ENCODE measurements around the gene BCAR1.

Gene BCAR1

DNA sequence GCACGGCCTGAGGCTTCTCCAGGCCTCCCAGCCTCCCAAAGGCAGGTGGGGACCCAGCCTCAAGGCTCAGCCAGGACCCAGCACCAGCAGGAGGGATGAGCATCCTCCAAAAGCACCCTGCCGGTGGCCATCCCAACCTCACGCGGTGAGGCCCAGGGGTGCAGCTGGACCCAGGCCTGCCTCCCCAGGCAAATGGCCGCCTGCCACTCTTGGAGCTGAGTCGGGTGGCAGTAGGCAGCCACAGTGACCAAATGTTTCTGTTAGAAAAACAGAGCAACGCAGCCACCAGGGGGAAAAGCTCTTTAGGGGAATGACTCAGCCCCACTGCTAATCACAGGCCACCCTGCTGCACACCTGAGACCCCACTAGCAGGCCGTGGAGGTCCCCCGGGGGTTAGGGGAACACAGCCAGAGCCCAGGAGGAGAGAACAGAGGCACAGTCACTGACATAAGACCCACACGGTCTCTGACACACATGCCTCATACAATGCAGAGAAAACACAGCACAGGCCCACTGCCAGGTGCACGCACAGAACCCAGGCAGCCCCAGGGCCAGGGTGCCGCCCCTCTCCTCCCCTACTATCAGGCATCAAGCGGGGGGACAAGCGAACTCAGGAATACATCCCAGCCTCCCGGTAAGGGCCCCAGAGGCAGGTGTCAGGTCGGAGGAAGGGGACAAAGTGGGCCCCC is 12.4 kb downstream of the BCAR1 start:
- no peak for DNase-seq (ENCODE audit: low read depth in 2 of 2)

GRCh38 chr16:75238132-75238852 is 13.1 kb downstream of the BCAR1 start:
- DNase-seq (ENCODE audit: low read depth in 2 of 2): no peak

GRCh38 chr16:75237398-75238131 is 13.9 kb downstream of the BCAR1 start:
- DNase-seq (ENCODE audit: low read depth in 2 of 2): no peak

DNA sequence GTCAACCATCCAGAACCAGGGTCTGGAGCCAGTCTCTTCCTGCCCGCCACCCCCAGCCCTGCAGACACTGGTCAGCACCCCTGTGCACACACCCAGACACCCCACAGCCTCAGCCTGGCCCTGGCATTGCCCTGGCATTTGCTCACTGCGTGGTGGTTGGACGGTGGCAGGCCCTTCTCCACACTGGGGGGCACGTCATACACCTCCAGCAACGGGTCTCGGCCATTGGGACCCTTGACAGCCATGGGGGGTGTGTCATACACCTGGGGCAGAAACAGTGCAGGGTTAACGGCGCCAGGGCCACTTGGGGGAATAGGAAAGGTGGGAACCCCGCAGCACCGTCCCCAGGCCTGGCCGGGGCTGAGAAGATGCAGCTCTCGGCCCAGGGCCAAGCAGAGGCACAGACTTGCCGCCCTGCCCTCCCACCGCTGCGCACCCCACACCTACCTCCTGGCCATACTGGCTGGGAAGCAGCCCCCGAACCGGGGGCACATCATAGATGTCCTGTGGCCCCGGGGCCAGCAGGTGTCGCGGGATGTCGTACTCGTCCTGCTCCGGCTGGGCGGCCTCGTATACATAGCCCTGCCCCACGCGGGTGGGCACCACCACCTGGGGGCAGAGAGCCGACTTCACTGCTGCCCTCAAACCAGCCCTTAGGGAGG is 14.6 kb downstream of the BCAR1 start:
- no peak for DNase-seq (ENCODE audit: low read depth in 2 of 2)

DNA sequence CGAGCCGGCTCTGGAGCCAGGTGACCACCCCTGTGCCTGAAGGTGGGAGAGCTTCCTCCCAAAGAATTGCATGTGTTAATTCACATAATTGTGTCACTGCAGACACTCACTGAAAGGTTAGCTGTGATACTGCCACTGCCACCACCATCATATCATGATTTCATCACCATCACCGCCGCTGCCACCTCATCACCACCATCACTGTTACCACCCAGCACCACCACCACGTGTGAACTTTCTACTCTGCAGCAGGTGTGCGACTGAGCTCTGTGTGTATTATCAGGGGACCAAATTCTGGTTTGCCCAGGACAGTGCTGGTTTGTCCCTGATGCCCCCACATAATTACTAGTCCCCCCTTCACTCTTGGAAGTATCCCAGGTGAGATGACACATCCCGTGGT is 15.2 kb downstream of the BCAR1 start:
- no peak for DNase-seq (ENCODE audit: low read depth in 2 of 2)

GRCh38 chr16:75235721-75236193 is 15.7 kb downstream of the BCAR1 start:
- no peak for DNase-seq (ENCODE audit: low read depth in 2 of 2)

DNA sequence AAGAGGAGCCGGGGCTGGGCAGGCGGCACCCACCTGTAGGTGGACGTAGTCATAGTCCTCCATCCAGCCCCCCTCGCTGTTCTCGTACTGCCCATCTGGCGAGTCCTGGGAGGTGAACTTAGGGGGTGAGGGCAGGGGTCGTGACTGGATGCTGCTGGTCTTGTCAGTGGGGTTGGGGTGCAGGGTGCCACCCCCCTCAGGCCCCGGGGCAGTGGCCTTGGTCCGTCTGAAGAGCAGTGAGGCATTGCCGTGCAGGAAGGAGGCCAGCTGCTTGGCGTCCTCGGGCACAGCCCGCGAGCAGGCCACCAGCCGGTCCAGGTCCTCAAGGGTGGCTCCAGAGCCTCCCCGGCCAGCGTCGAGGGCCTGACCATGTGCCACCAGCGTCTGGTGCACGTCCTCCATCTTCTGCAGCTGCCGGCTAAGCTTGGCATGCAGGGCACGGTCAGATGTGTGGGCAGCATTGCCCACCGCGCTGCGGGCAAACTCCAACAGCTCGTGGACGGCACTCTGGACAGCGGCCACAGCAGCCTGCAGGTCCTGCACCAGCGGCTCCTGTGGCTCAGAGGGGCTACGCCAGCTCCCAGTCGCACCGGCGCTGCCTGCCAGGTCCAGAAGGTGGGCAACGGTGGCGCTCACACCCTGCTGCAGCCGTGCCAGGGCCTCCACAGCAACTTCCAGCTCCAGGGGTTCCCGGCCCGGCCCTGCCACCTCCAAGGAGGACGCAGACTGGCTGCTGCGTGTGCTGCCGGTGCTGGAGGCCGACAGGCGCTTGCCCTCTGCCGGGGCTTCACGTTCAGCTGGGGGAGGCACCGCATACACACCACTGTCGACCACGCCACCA is 16.3 kb downstream of the BCAR1 start:
- DNase-seq (ENCODE audit: low read depth in 2 of 2): no peak

DNA sequence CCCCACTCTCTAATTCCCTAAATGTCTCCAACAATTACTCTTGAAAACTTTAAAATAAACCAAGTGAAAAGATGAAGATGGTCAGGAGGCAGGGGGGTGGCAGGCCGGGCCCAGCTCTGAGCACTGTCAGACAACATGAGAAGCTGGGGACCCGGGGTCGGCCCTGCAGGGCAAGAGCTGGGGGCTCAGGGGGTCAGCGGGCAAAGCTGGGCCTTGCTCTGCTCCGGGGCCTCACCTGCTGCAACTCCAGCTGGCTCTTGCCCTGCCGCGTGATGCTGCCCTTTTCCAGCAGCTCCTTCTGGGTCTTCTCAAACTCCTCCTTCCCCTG is 17.8 kb downstream of the BCAR1 start:
- DNase-seq (ENCODE audit: low read depth in 2 of 2): no peak

DNA sequence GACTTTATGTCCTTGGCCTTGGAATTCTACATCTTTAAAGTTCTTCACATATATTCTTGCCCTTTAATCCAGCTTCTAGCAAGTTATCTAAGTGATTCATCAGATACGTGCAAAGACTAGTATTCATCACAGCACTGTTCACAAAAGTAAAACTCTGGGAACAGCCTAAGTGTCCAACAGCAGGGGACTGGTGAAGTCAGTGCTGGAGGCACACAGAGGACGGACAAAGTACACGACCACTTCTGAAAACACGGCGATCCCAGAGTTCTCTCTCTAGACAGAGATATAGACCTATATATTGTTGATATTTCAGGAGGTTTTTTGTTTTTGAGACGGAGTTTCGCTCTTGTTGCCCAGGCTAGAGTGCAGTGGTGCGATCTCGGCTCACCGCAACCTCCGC is 19.9 kb downstream of the BCAR1 start:
- DNase-seq (ENCODE audit: low read depth in 2 of 2): no peak

DNA sequence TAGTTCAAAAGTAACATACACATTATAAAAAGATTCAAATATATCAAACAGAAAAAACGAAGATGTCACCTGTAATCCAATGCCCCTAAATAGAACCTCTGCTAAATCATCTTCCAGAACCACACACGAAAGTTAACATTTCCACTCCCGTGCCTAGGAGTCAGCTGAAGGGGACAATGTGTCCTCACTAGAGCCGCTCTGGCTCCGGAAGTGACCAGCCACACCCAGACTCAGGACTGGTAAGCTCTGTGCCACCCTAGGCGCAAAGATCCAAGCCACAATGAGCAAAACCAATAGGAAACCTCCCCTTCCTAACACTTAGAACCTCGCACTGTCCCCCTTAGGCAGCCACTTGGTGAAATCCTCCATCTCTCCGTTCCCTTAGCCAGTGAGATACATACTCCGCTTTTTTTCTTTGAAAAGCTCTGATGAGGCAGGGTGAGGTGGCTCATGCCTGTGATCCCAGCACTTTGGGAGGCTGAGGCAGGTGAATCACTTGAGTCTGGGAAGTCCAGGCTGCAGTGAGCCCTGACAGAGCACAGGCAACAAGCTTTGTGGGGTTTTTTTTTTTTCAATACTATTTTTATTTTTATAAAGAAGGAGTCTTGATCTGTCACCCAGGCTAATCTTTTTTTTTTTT is 20.8 kb downstream of the BCAR1 start:
- DNase-seq (ENCODE audit: low read depth in 2 of 2): no peak

DNA sequence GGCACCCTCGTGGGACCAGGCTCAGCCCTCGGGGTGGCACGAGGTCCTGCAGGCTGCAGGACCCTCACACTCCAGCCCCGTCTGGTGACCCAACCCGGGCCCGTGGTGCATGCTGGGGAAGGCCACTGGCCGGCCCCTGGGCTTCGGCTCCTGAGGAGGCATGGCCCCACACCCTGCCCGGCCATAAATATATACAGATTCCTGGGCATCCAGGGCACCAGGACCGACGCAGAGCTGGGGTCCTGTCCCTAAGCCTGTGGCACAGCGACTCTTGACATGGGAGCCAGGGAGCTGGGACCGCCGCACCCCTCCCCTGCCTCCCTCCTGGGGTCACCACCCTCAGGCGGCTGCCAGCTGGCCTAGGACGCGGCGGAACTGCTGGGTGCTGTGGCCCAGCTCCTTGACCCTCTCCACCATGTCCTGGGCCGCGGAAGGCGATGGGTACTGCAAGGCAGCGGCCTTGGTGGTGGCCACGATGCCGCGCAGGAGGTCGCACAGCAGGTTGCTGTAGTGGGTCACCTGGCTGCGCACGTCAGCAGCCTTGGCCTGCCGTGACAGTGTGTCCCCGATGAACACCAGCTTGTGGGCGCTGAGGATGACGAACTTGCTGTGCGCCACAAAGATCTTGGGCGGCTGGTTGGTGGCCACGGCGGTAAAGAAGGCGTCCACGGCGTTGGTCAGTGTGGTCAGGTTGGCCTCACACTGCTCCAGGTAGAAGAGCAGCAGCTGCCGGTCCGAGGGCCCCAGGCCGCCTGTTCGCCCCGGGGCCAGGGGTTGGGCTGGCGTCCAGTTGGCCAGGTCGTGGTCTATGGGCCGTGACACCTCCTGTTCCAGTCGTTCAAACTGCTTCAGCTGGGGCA is 22.0 kb downstream of the BCAR1 start:
- no peak for DNase-seq (ENCODE audit: low read depth in 2 of 2)

DNA sequence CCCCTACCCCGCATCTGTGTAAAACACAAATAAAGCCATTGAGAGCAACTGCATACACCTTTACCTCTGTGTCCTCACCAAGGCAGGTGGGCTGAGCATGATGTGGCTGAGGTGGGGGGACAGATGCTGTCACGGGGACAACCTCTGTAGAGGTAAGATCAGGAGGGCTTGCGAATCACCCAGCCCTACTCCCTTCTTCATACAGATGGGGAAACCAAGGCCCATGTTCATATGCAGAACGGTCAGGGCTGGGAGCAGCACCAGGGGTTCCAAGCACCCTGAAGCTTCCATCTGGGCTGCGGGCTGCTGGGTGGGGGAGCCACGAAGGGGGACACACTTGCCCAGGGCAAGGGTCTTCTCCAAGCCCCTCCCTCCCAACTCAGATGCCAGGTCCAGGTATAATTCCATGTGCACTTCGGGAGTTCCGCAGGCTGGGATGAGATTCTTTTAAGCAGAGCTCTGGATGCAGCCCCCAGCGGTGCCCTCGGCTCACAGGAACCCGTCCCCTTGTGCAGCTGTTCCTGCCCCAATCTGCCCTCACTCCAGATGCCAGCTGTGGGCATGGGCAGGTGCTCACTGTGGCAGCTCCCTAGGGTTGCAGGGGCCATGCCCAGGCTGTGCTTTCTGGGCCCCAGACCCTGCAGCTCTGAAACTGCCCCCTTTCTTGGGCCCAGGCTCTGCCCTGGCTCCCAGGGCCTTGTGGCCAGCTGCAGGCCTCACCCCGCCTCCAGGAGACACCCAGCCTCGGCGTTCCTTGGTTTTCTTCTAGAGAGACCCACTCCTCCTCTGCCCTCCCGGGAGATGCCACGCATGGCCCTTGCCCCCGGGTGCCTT is 23.1 kb downstream of the BCAR1 start:
- DNase-seq (ENCODE audit: low read depth in 2 of 2): no peak

GRCh38 chr16:75227361-75228142 is 23.9 kb downstream of the BCAR1 start:
- DNase-seq (ENCODE audit: low read depth in 2 of 2): no peak

DNA sequence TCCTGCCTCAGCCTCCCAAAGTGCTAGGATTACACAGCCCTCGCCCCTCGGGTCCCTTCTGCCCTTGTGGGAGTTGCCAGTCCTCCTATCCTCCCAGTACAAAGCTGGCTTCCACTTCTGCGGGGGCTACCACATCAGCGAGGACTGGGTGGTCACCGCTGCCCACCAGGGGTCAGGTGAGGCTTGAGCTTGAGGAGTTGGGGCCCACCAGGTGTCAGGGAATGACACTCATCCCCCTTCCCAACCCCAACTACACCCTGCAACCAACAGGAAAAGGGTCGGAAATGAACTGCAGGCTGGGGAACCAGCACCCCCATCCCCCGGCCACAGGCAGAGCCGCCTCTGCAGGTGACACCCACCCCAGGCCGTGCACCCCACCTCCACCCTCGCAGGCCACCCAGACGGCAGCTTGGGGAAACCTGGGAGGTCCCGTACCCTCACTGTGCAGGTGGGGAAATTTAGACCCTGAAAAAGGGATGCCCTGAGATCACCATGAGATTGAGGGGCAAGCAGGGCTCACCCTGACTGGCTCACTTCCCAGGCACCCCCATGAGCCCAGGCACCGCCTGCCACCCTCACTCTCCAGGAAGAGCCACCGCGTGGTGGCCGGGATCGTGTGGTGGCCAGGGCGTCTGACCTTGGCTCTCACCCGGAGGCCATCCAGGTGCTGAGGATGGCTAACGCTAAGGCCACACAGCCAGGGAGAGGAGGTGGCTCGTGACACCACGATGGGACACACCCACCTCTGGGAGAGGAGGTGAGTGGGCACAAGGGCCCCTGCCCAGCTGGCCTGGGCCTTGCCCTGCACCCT is 24.7 kb downstream of the BCAR1 start:
- DNase-seq (ENCODE audit: low read depth in 2 of 2): no peak

GRCh38 chr16:75225678-75226515 is 25.5 kb downstream of the BCAR1 start:
- no peak for DNase-seq (ENCODE audit: low read depth in 2 of 2)

GRCh38 chr16:75225092-75225491 is 26.3 kb downstream of the BCAR1 start:
- no peak for DNase-seq (ENCODE audit: low read depth in 2 of 2)
